BLaER1 (cell line): ENCODE measurements around the gene GRIK3.
"Not testable (repeated sequence)": the region's sequence is repeated elsewhere in the genome, so short reads cannot be mapped to it uniquely, and the experiment has no call there.

Experiments used
- H3K27ac ChIP-seq: shearing (Covaris generic); formaldehyde crosslinking; 2 replicates; pipeline ENCODE4 v1.8.1; 2022
- H3K27me3 ChIP-seq: shearing (Covaris generic); formaldehyde crosslinking; 2 replicates; pipeline ENCODE4 v1.8.1; 2022
- H3K36me3 ChIP-seq: shearing (Covaris generic); formaldehyde crosslinking; 2 replicates; pipeline ENCODE4 v1.8.1; 2022
- H3K4me1 ChIP-seq: shearing (Covaris generic); formaldehyde crosslinking; 2 replicates; pipeline ENCODE4 v1.8.1; 2022
- H3K4me2 ChIP-seq: shearing (Covaris generic); formaldehyde crosslinking; 2 replicates; pipeline ENCODE4 v1.8.1; 2022
- H3K4me3 ChIP-seq: shearing (Covaris generic); formaldehyde crosslinking; 2 replicates; pipeline ENCODE4 v1.8.1; 2022
- H3K9ac ChIP-seq: shearing (Covaris generic); formaldehyde crosslinking; 2 replicates; pipeline ENCODE4 v1.8.1; 2022
- H3K9me3 ChIP-seq: shearing (Covaris generic); formaldehyde crosslinking; 2 replicates; pipeline ENCODE4 v1.8.1; 2022
- H4K20me1 ChIP-seq: shearing (Covaris generic); formaldehyde crosslinking; 2 replicates; pipeline ENCODE4 v1.8.1; 2022
- Cebpa-rat ChIP-seq: shearing (Covaris generic); IDR thresholded peaks from 2 replicates; pipeline ENCODE4 v1.8.1; 2022

The GRIK3 gene

GRCh38 chr1:36919491-36920145 lies 114.7 kb downstream of the GRIK3 start:
- no peak overlapping the region for H3K4me2 ChIP-seq
- no peaks in the 10 kb centered on the region for H3K27me3 ChIP-seq
- no peak overlapping the region for H3K4me3 ChIP-seq
- no peaks in the 10 kb centered on the region for H3K36me3 ChIP-seq
- H3K27ac ChIP-seq = no peak overlapping the region
- H4K20me1 ChIP-seq = peaks cover 6% of the 10 kb centered on the region; the same call in 1 of the 2 replicates
- H3K4me1 ChIP-seq = no peaks in the 10 kb centered on the region
- peaks cover 11% of the 10 kb centered on the region for H3K9me3 ChIP-seq
- no peak overlapping the region for H3K9ac ChIP-seq
- no peak for TF ChIP-seq Cebpa-rat

GRCh38 chr1:36918604-36919003 lies 115.7 kb downstream of the GRIK3 start:
- Histone ChIP-seq H4K20me1 (peaks cover 3% of the 10 kb centered on the region; the same call in 1 of the 2 replicates), H3K27ac (no peak overlapping the region), H3K4me2 (no peak overlapping the region), H3K27me3 (no peaks in the 10 kb centered on the region), H3K36me3 (no peaks in the 10 kb centered on the region), H3K4me3 (no peak overlapping the region), H3K9ac (no peak overlapping the region), H3K4me1 (no peaks in the 10 kb centered on the region), H3K9me3 (peaks cover 11% of the 10 kb centered on the region)
- TF ChIP-seq Cebpa-rat = no peak

DNA sequence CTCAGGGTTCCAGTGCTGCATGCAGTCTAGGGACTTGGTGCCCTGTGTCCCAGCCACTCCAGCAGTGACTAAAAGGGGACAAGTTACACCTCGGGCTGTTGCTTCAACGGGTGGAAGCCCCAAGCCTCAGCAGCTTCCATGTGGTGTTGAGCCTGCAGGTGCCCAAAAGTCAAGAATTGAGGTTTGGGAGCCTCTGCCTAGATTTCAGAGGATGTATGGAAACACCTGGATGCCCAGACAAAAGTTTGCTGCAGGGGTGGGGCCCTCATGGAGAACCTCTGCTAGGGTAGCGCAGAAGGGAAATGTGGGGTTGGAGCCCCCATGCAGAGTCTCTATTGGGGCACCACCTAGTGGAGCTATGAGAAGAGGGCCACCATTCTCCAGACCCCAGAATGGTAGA lies 117.8 kb downstream of the GRIK3 start:
- not testable (repeated sequence) for H3K36me3 ChIP-seq, H3K4me3 ChIP-seq, H3K4me1 ChIP-seq, H3K27ac ChIP-seq, H3K27me3 ChIP-seq, H4K20me1 ChIP-seq, H3K9ac ChIP-seq, H3K4me2 ChIP-seq
- H3K9me3 ChIP-seq = peaks cover 11% of the 10 kb centered on the region

- TF ChIP-seq Cebpa-rat = no peak
- Histone ChIP-seq H3K4me1 (peaks cover 25% of the 10 kb centered on the region), H3K9ac (no peak overlapping the region), H3K4me3 (no peak overlapping the region), H3K9me3 (peaks cover 11% of the 10 kb centered on the region), H3K36me3 (no peaks in the 10 kb centered on the region), H3K4me2 (no peak overlapping the region), H4K20me1 (no peaks in the 10 kb centered on the region), H3K27me3 (no peaks in the 10 kb centered on the region), H3K27ac (no peak overlapping the region)
Observed at GRCh38 chr1:36913484-36914060, 120.7 kb downstream of the GRIK3 start.

- H3K4me1 ChIP-seq = peaks cover 25% of the 10 kb centered on the region
- no peaks in the 10 kb centered on the region for H3K27me3 ChIP-seq
- H3K36me3 ChIP-seq = no peaks in the 10 kb centered on the region
- no peak overlapping the region for H3K27ac ChIP-seq
- H4K20me1 ChIP-seq = no peaks in the 10 kb centered on the region
- H3K9me3 ChIP-seq = peaks cover 11% of the 10 kb centered on the region
- H3K4me2 ChIP-seq = no peak overlapping the region
- TF ChIP-seq Cebpa-rat = no peak
- H3K9ac ChIP-seq = no peak overlapping the region
- no peak overlapping the region for H3K4me3 ChIP-seq
Observed at GRCh38 chr1:36913016-36913415, 121.3 kb downstream of the GRIK3 start.

DNA sequence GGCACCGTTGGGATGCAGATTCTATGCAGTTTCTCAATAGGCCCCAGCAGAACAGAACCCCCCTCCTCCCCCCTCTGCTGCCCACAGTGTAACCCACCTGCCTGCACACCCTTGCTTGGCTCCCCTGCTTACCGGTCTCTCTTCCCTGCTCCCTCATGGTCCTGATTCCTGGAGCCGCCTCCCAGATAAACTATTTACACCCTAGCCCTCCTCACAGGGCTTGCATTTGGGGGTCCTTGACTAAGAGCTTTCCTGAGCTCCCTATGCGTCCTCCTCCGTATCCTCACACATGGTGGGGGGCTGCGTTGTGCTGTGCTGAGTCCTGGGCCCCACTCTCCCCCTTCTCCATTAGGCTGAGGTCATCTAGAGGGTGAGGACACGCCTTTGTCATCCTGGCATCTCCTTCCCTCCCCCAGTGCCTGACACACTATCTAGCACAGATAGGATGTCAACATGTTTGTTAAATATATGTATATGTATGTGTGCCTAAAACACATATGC lies 121.9 kb downstream of the GRIK3 start:
- Histone ChIP-seq H3K4me2 (no peak overlapping the region), H4K20me1 (no peaks in the 10 kb centered on the region), H3K9ac (no peak overlapping the region), H3K4me1 (peaks cover 25% of the 10 kb centered on the region), H3K9me3 (peaks cover 11% of the 10 kb centered on the region), H3K36me3 (no peaks in the 10 kb centered on the region), H3K27ac (no peak overlapping the region), H3K27me3 (no peaks in the 10 kb centered on the region), H3K4me3 (no peak overlapping the region)
- TF ChIP-seq Cebpa-rat = no peak

DNA sequence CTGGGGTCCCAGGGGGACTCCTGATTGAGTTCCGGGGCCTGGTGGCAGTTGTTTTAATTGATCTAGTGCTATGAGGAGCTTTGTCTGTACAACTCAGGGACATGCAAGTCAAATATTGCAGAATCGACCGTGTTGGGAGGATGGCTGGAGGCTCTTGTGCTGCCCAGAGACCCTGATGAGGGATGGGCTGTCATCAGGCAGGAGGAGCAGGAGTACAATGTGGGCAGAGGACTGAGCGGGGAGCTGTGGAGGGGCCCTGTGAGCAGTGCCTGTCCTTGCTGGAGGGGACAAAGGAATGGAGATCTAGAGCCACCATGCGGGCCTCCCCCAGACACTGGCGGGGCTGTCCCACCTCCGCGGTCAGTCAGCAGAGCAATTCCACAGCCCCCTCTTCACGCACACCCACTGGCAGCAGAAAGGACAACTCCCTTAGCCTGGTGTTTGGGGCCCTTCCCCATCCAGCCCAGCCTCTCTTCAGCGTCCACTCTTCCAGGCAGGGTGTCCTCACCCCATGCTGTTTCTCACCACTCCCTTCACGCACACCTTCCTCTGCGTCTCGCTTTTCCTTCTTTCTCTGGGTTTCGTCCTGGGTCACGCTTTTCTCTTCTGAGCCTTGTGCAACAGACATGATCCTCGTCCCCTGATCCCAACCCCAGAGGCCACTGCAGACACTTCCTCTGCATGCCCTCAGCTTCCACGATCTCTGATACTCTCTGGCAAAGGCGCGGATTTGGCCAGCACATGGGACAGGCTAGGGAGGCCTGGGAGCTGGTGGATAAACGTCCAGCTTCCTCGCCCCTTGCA lies 122.6 kb downstream of the GRIK3 start:
- Histone ChIP-seq H3K4me1 (peaks cover 25% of the 10 kb centered on the region), H3K36me3 (no peaks in the 10 kb centered on the region), H3K9me3 (peaks cover 11% of the 10 kb centered on the region), H3K9ac (no peak overlapping the region), H3K27ac (no peak overlapping the region), H4K20me1 (no peaks in the 10 kb centered on the region), H3K4me2 (peak overlapping the region; percentile 53), H3K27me3 (no peaks in the 10 kb centered on the region), H3K4me3 (no peak overlapping the region)
- TF ChIP-seq Cebpa-rat = no peak

- Histone ChIP-seq H3K4me3 (no peak overlapping the region), H3K36me3 (no peaks in the 10 kb centered on the region), H3K27me3 (no peaks in the 10 kb centered on the region), H3K4me2 (peak overlapping the region; percentile 53), H3K9me3 (peaks cover 9% of the 10 kb centered on the region), H3K4me1 (peaks cover 25% of the 10 kb centered on the region), H3K9ac (no peak overlapping the region), H4K20me1 (no peaks in the 10 kb centered on the region), H3K27ac (no peak overlapping the region)
- no peak for TF ChIP-seq Cebpa-rat
Observed at GRCh38 chr1:36910886-36911540, 123.3 kb downstream of the GRIK3 start.

GRCh38 chr1:36909946-36910725 lies 124.2 kb downstream of the GRIK3 start:
- H3K4me2 ChIP-seq = peak overlapping the region; percentile 53
- H3K4me1 ChIP-seq = peaks cover 25% of the 10 kb centered on the region
- H4K20me1 ChIP-seq = no peaks in the 10 kb centered on the region
- H3K9me3 ChIP-seq = no peaks in the 10 kb centered on the region
- H3K36me3 ChIP-seq = no peaks in the 10 kb centered on the region
- no peak for TF ChIP-seq Cebpa-rat
- H3K27me3 ChIP-seq = no peaks in the 10 kb centered on the region
- H3K4me3 ChIP-seq = no peak overlapping the region
- H3K9ac ChIP-seq = no peak overlapping the region; the same call in 1 of the 2 replicates
- peak overlapping the region; percentile 25; the same call in 1 of the 2 replicates for H3K27ac ChIP-seq

DNA sequence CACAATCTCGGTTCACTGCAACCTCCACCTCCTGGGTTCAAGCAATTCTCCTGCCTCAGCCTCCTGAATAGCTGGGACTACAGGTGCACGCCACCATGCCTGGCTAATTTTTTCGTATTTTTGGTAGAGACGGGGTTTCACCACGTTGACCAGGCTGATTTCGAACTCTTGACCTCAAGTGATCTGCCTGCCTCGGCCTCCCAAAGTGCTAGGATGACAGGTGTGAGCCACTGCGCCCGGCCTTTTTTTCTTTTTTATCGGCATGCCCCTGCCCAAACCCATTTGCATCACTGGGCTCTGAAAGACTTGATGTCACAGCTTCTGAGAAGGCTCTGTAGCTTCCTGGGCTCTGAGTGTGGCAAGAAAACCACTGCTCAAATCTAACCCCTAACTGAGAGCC lies 125.0 kb downstream of the GRIK3 start:
- not testable (repeated sequence) for H3K9me3 ChIP-seq, H3K4me2 ChIP-seq, H3K27me3 ChIP-seq

More for the DNA sequence above, 125.0 kb downstream of the GRIK3 start:
- peaks cover 25% of the 10 kb centered on the region for H3K4me1 ChIP-seq
- not testable (repeated sequence) for H3K27ac ChIP-seq, H3K4me3 ChIP-seq, H3K9ac ChIP-seq, H3K36me3 ChIP-seq, H4K20me1 ChIP-seq
